ENCODE data around the gene POU2F1. TPM values are rescaled to one million over a fixed set of nuclear protein-coding genes. Genes with fewer than 3 reads are reported as not detected.

Gene POU2F1
- total and polyA plus RNA-seq, 12 donors, result 3.2 to 52.5 (median 12.6) TPM

GRCh38 chr1:167339405-167339804 lies 118.7 kb downstream of the POU2F1 start:
- TF ChIP-seq POLR2A (IDR thresholded peaks at IDR 0.05) (no peak), CTCF (IDR thresholded peaks at IDR 0.05) (no peak)
- H3K4me1 ChIP-seq (replicated peaks in 1 of 2), result no peaks in the 10 kb centered on the region
- H3K27ac ChIP-seq, result no peak overlapping the region
- no peak for DNase-seq
- no peak overlapping the region for H3K4me3 ChIP-seq
- intact Hi-C loops (cut with DNase I), result no loop called here
- no peaks in the 10 kb centered on the region for H3K27me3 ChIP-seq
- H3K36me3 ChIP-seq (replicated peaks in 1 of 2), result no peaks in the 10 kb centered on the region
- H3K9me3 ChIP-seq (replicated peaks in 1 of 3), result no peaks in the 10 kb centered on the region

GRCh38 chr1:167342846-167343245 lies 122.2 kb downstream of the POU2F1 start:
- intact Hi-C loops (cut with DNase I), result no loop called here
- Histone ChIP-seq H3K27me3 (no peaks in the 10 kb centered on the region), H3K9me3 (replicated peaks in 1 of 3) (no peaks in the 10 kb centered on the region), H3K4me3 (no peak overlapping the region), H3K4me1 (replicated peaks in 1 of 2) (peaks cover 0 to 5% of the 10 kb centered on the region in 2 donors), H3K27ac (no peak overlapping the region), H3K36me3 (replicated peaks in 1 of 2) (no peaks in the 10 kb centered on the region)
- DNase-seq, result no peak
- 82 to 84% (median 83%) methylated on average over 3 of the region's 3 CpGs for WGBS, 4 donors
- TF ChIP-seq POLR2A (IDR thresholded peaks at IDR 0.05) (no peak), CTCF (IDR thresholded peaks at IDR 0.05) (no peak)

- intact Hi-C loops (cut with DNase I), result no loop called here
- 84 to 98% (median 96%) methylated on average over 1 of the region's 1 CpG for WGBS, 4 donors
- H3K36me3 ChIP-seq (replicated peaks in 1 of 2), result no peaks in the 10 kb centered on the region
- TF ChIP-seq POLR2A (IDR thresholded peaks at IDR 0.05) (no peak), CTCF (IDR thresholded peaks at IDR 0.05) (no peak)
- DNase-seq, result no peak
- H3K9me3 ChIP-seq (replicated peaks in 1 of 3), result no peaks in the 10 kb centered on the region
- H3K4me3 ChIP-seq, result no peak overlapping the region
- H3K4me1 ChIP-seq (replicated peaks in 1 of 2), result peaks cover 0 to 5% of the 10 kb centered on the region in 2 donors
- no peaks in the 10 kb centered on the region for H3K27me3 ChIP-seq
- no peak overlapping the region for H3K27ac ChIP-seq
Observed at GRCh38 chr1:167344112-167344511, 123.4 kb downstream of the POU2F1 start.

GRCh38 chr1:167344615-167345385 lies 124.1 kb downstream of the POU2F1 start:
- intact Hi-C loops (cut with DNase I), result no loop called here
- DNase-seq, result no peak
- 83 to 85% (median 84%) methylated on average over 10 of the region's 10 CpGs for WGBS, 4 donors
- Histone ChIP-seq H3K4me3 (no peak overlapping the region), H3K4me1 (replicated peaks in 1 of 2) (peaks cover 0 to 5% of the 10 kb centered on the region in 2 donors), H3K9me3 (replicated peaks in 1 of 3) (no peaks in the 10 kb centered on the region), H3K27ac (no peak overlapping the region), H3K36me3 (replicated peaks in 1 of 2) (no peaks in the 10 kb centered on the region), H3K27me3 (no peaks in the 10 kb centered on the region)
- no peak for TF ChIP-seq CTCF (IDR thresholded peaks at IDR 0.05)
- TF ChIP-seq POLR2A (IDR thresholded peaks at IDR 0.05), result no peak

Data from adrenal gland (tissue), 12 donors.